Aorta (tissue), 5 donors: ENCODE data around the gene TLCD3A. TPM values are rescaled to one million over a fixed set of nuclear protein-coding genes. Genes with fewer than 3 reads are reported as not detected.
"Not testable (repeated sequence)": the region's sequence is repeated elsewhere in the genome, so short reads cannot be mapped to it uniquely, and the experiment has no call there.

Experiments used
- ATAC-seq: fragments of 200-7000 bp; cut with Tn5 transposase; one replicate; pipeline ENCODE4 v1.9.1; 2022; ENCODE audit warnings: moderate library complexity; ENCODE audit not compliant: low FRiP score
- DNase-seq, 2 donors: peaks; one replicate each; pipeline ENCODE4 v3.0.0-alpha.2; 2020
- H3K27ac ChIP-seq, 2 donors: one replicate each; pipeline ENCODE4 v1.5.1; 2013; ENCODE audit warnings: low read length in 2 of 2, mild to moderate bottlenecking in 2 of 2, moderate library complexity in 2 of 2, control low read depth in 1 of 2, inconsistent platforms in 1 of 2, low read depth in 1 of 2
- H3K27me3 ChIP-seq, 2 donors: one replicate each; pipeline ENCODE4 v1.6.1; 2013; ENCODE audit warnings: control low read depth in 1 of 2, low read length in 1 of 2, mild to moderate bottlenecking in 1 of 2, moderate library complexity in 1 of 2; ENCODE audit not compliant: insufficient read depth in 2 of 2, control insufficient read depth in 1 of 2
- H3K36me3 ChIP-seq, 2 donors: one replicate each; pipeline ENCODE4 v1.6.1; 2013; ENCODE audit warnings: control low read depth in 1 of 2, low read length in 1 of 2, mild to moderate bottlenecking in 1 of 2; ENCODE audit not compliant: insufficient read depth in 2 of 2, control insufficient read depth in 1 of 2
- H3K4me1 ChIP-seq, 2 donors: one replicate each; pipeline ENCODE4 v1.6.1; 2013; ENCODE audit warnings: low read length in 2 of 2, control low read depth in 1 of 2, mild to moderate bottlenecking in 1 of 2, moderate library complexity in 1 of 2; ENCODE audit not compliant: insufficient read depth in 2 of 2, control insufficient read depth in 1 of 2
- H3K4me3 ChIP-seq, 2 donors: one replicate each; pipeline ENCODE4 v1.5.1; 2013; ENCODE audit warnings: low read length in 2 of 2, control low read depth in 1 of 2, mild to moderate bottlenecking in 1 of 2
- H3K9me3 ChIP-seq: one replicate; pipeline ENCODE4 v1.6.1; 2013; ENCODE audit warnings: mild to moderate bottlenecking, low read length; ENCODE audit not compliant: control insufficient read depth
- WGBS, 2 donors: extraction: QIAGEN DNeasy Blood & Tissue Kit; methylation state at CpG; one replicate each; pipeline ENCODE4 v1.1.7; 2013; 5-methylcytosine and 5-hydroxymethylcytosine counted together
- intact Hi-C, 2 donors: fragments of 100-400 bp; cut with DNase I; formaldehyde crosslinking; loops; one replicate each; pipeline versions ENCODE4 v1.14.2 to v1.15.0; 2022
- polyA plus RNA-seq, 2 donors: library from polyadenylated mRNA; stranded (reverse); fragments of 200-250 nt; gene quantifications; one replicate each; pipeline ENCODE4 v1.2.3, GENCODE V29; 2013
- total RNA-seq, 2 donors: library from RNA; stranded (reverse); fragmentation: NEBNext Ultra II Directional; extraction: Animal tissue kit (Norgen Biotek cat#: 25700); gene quantifications; one replicate each; pipeline ENCODE4 v1.2.1, GENCODE V29; 2021
- donor health status: healthy with polysubstance abuse.
- donor health status: Bipolar disorder and iron deficiency.
- donor health status: DM: no; HTN: no; CAD: no.
- donor health status: DM: no; HTN: no; CAD: no.
- donor health status: DM: yes; HTN: yes; CAD: no.

The TLCD3A gene
- total and polyA plus RNA-seq, 4 donors = 2.8 to 11.1 (median 6.2) TPM

DNA sequence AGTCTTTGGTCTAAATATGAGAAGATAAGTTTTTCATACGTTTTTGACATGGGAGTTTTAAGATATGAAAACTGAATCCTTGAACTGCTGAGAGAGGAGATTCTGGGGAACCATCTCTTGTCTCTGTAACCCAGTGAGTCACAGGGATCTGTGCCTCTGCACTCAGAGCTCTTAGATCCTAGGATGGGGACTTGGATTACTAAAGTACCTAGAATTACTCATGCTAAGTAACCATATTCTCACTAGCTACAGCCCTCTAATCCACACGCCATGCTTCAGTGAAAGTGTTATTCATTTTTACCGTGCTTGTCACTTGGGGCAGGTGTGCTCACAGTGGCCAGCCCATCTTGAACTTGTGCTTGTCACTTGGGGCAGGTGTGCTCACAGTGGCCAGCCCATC, 51.7 kb downstream of the TLCD3A start:
- ATAC-seq (no peak), DNase-seq (no peak)
- intact Hi-C loops = no loop called here
- Histone ChIP-seq H3K27ac (no peak overlapping the region), H3K27me3 (no peaks in the 10 kb centered on the region), H3K4me3 (no peak overlapping the region), H3K9me3 (no peaks in the 10 kb centered on the region), H3K36me3 (peaks cover 0 to 3% of the 10 kb centered on the region in 2 donors), H3K4me1 (peaks cover 0 to 4% of the 10 kb centered on the region in 2 donors)
- 66 to 67% methylated on average over 3 of the region's 3 CpGs for WGBS, 2 donors

DNA sequence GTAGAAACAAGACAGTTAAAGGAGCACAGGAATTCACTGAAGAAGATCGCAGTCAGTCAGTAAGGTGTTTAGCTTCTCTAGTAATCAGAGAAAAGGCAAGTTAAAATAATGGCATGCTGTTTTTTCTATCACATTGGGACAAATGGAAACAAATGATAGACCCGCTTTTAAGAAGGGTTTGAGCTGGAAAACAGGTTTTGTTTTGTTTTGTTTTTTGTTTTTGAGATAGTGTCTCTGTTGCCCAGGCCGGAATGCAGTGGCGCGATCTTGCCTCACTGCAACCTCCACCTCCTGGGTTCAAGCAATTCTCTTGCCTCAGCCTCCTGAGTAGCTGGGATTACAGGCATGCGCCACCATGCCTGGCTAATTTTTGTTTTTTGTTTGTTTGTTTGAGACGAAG, 53.5 kb downstream of the TLCD3A start:
- ATAC-seq, H3K9me3 ChIP-seq, H3K36me3 ChIP-seq, intact Hi-C loops, H3K4me3 ChIP-seq, H3K4me1 ChIP-seq, H3K27me3 ChIP-seq, H3K27ac ChIP-seq: not testable (repeated sequence)
- DNase-seq = peak in 1 of 2 donors; percentile 33
- WGBS, 2 donors = 94 to 97% methylated on average over 7 of the region's 7 CpGs

DNA sequence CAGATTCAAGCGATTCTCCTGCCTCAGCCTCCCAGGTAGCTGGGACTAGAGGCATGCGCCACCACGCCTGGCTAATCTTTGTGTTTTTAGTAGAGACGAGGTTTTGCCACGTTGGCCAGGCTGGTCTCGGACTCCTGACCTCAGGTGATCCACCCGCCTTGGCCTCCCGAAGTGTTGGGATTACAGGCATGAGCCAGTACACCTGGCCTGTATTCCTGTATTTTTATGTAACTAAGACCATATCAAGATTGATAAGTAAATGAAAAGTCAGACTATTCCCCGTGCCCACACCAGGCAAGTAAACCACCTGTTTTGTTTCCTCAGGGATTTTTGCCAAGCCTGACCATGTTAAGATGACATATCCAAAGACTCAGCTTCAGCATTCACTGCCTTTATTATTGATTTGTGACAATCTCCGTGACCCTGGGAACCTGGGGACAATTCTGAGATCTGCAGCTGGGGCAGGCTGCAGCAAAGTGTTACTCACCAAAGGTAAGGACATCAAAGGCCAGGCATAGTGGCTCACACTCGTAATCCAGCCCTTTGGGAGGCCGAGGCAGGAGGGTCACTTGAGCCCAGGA, 55.3 kb downstream of the TLCD3A start:
- H3K27ac ChIP-seq = no peak overlapping the region
- no peaks in the 10 kb centered on the region for H3K27me3 ChIP-seq
- H3K4me1 ChIP-seq = peaks cover 0 to 4% of the 10 kb centered on the region in 2 donors
- 86 to 87% methylated on average over 12 of the region's 12 CpGs for WGBS, 2 donors
- no peaks in the 10 kb centered on the region for H3K9me3 ChIP-seq
- no peak overlapping the region for H3K4me3 ChIP-seq
- DNase-seq = peak in 1 of 2 donors; percentile 28
- no peak for ATAC-seq
- peaks cover 0 to 3% of the 10 kb centered on the region in 2 donors for H3K36me3 ChIP-seq
- intact Hi-C loops = no loop called here

DNA sequence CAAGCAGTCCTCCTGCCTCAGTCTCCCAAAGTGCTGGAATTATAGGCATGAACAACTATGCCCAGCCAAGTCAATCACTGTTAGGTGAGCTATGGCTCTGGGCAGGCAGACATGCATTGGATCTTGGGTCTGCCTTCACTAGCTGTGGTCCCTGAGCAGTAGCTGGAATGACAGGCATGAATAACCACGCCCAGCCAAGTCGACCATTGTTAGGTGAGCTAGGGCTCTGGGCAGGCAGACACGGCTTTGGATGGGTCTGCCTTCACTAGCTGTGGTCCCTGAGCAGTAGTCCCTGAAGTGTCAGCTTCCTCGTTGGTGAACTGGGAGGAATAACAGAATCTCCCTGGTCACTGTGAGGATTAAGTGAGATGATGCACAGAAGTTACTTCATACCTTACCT, 56.2 kb downstream of the TLCD3A start:
- Histone ChIP-seq H3K27me3 (no peaks in the 10 kb centered on the region), H3K36me3 (peaks cover 0 to 3% of the 10 kb centered on the region in 2 donors), H3K4me1 (peaks cover 0 to 4% of the 10 kb centered on the region in 2 donors), H3K4me3 (no peak overlapping the region), H3K27ac (no peak overlapping the region), H3K9me3 (no peaks in the 10 kb centered on the region)
- ATAC-seq = no peak
- WGBS, 2 donors = 70 to 80% methylated on average over 4 of the region's 4 CpGs
- peak in 1 of 2 donors; percentile 15 for DNase-seq
- intact Hi-C loops = no loop called here

DNA sequence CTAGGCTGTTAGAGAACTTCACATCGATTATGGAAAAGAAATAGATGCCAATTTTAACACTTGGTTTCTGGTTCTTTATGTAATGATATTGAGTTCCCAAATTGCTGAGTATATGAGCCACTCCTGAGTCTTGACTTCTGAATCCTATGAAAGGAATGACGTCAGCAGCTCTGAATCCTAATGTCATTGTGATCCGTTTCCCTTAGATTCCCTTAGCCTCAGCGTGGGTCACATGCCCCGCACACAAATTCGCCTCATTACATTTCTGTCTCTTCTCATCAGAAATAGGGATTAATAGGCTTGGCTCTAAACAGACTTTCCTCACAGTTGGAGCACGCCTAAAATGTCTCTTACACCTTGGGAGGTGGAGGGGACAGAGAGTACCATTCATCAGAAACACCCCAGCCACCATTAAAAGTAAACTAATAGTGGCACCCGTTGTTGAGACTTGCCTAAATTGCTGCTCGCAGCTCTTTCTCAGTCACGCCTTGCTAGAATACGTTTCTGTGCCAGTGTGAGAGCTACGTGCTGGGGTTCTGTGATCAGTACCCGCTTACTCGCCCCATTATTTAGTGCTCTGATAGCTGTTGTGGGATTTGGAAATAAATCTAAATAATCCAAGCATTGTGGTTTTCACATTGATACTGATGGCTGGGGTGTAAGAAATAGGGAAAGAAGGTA, 56.9 kb downstream of the TLCD3A start:
- intact Hi-C loops = no loop called here
- 79 to 83% methylated on average over 14 of the region's 14 CpGs for WGBS, 2 donors
- ATAC-seq (no peak), DNase-seq (peak in 1 of 2 donors; percentile 20)
- no peak overlapping the region for H3K4me3 ChIP-seq
- H3K36me3 ChIP-seq = peaks cover 0 to 3% of the 10 kb centered on the region in 2 donors
- H3K27ac ChIP-seq = no peak overlapping the region
- H3K27me3 ChIP-seq = no peaks in the 10 kb centered on the region
- no peaks in the 10 kb centered on the region for H3K4me1 ChIP-seq
- no peaks in the 10 kb centered on the region for H3K9me3 ChIP-seq

DNA sequence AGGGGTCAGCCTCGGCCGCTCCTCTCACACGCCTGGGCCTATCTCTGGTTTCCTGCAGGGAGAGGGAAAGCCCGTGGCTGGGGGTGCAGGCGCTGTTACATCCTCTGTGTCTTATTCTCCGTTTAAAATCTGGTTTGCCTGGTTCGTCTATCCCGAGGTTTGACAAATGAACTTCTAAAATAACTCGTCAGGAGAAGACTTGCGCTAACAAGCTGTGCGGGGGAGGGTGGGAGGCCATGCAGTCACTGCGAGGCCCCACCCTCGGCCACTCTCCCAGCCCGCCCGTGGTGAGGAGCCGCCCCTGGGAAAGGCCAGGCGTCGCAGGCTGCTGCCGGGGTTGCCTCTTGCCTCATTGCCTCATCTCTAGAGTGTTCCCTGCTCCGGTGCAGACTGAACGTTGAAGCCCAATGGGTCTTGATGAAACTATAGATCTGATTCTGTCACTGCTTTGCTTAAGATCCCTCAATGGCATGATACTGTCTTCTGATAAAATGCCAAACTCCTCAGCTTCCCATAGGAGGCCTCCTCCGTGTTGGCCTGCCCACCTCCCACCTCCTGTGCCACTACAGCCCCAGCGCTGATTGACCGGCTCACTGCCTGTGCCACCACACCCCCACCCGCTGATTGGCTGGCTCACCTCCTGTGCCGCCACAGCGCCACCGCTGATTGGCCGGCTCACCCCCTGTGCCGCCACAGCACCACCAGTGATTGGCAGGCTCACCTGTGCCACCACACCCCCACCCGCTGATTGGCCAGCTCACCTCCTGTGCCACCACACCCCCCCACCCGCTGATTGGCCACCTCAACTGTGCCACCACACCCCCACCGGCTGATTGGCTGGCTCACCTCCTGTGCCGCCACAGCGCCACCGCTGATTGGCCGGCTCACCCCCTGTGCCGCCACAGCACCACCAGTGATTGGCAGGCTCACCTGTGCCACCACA, 57.8 kb downstream of the TLCD3A start:
- not testable (repeated sequence) for H3K27ac ChIP-seq, H3K36me3 ChIP-seq, H3K4me1 ChIP-seq, ATAC-seq, H3K9me3 ChIP-seq, H3K27me3 ChIP-seq, H3K4me3 ChIP-seq
- intact Hi-C loops = loop anchor here in 1 of 2 donors (5.0 kb wide), 1 partner anchor 267 kb away; no protein-coding TSS in a partner anchor
- 36 to 39% methylated on average over 27 to 38 of the region's 38 CpGs for WGBS, 2 donors
- peak; percentile 74 to 84 for DNase-seq

DNA sequence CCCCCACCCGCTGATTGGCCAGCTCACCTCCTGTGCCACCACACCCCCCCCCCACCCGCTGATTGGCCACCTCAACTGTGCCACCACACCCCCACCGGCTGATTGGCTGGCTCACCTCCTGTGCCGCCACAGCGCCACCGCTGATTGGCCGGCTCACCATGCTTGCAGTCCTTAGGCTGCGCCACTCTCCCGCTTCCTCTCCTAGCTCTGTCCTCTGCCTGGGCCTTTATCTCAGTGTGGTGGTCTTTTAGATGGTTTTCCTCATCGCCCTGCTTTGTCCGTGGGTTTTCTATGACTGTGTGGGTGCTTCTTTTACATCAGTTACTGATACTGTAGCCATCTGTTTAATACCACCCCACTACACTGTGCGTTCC, 58.5 kb downstream of the TLCD3A start:
- H3K4me1 ChIP-seq, ATAC-seq, H3K36me3 ChIP-seq, H3K27ac ChIP-seq, H3K9me3 ChIP-seq, H3K4me3 ChIP-seq, H3K27me3 ChIP-seq: not testable (repeated sequence)
- intact Hi-C loops = loop anchor here in 1 of 2 donors (5.0 kb wide), 1 partner anchor 266 kb away; no protein-coding TSS in a partner anchor
- 28 to 39% methylated on average over 8 to 11 of the region's 12 CpGs for WGBS, 2 donors
- DNase-seq = peak in 1 of 2 donors; percentile 73

DNA sequence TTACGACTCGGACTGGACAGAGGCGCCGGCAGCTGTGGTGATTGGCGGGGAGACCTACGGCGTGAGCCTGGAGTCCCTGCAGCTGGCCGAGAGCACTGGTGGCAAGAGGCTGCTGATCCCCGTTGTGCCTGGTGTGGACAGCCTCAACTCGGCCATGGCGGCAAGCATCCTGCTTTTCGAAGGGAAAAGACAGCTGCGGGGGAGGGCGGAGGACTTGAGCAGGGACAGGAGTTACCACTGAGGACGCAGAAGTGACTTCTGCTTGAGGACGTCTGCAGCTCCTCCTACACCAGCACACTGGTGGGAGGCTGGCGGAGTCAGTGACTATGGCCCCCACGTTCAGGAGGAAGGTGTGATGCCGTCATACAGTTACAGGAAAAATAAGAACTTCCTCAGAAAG, 59.4 kb downstream of the TLCD3A start:
- no peak overlapping the region for H3K27ac ChIP-seq
- DNase-seq (peak in 1 of 2 donors; percentile 72), ATAC-seq (no peak)
- H3K4me1 ChIP-seq = no peaks in the 10 kb centered on the region
- H3K36me3 ChIP-seq = peaks cover 0 to 3% of the 10 kb centered on the region in 2 donors
- WGBS, 2 donors = 80 to 85% methylated on average over 19 of the region's 19 CpGs
- H3K4me3 ChIP-seq = no peak overlapping the region
- intact Hi-C loops = loop anchor here in 1 of 2 donors (5.0 kb wide), 1 partner anchor 265 kb away; no protein-coding TSS in a partner anchor
- H3K9me3 ChIP-seq = no peaks in the 10 kb centered on the region
- no peaks in the 10 kb centered on the region for H3K27me3 ChIP-seq
